ENCODE results near the gene PARD6A. TPM values are rescaled to one million over a fixed set of nuclear protein-coding genes. Genes with fewer than 3 reads are reported as not detected.
A peak's percentile ranks its signal among the peaks of the same experiment; 100 is the strongest.

PARD6A gene
- total RNA-seq, 2 donors from 2014 or later = 4.6 to 10.3 TPM

- no peak for TF ChIP-seq CTCF (IDR thresholded peaks at IDR 0.05)
- Histone ChIP-seq H3K9me3 (no peaks in the 10 kb centered on the region), H3K27me3 (no peaks in the 10 kb centered on the region), H3K9ac (ENCODE audit: low read depth in 2 of 2, low read length in 2 of 2) (no peak overlapping the region), H3K27ac (no peak overlapping the region), H3K4me3 (no peak overlapping the region), H3K4me1 (peaks cover 22% of the 10 kb centered on the region), H3K36me3 (no peaks in the 10 kb centered on the region)
- no peak for DNase-seq
- intact Hi-C loops (cut with DNase I) = loop anchor here (5.0 kb wide), 2 partner anchors 40 to 250 kb away; partner anchors contain the start of gene GFOD2
These were observed 16.2 kb downstream of the PARD6A start for GRCh38 chr16:67676939-67677338.

GRCh38 chr16:67677712-67678111, 17.0 kb downstream of the PARD6A start:
- DNase-seq = no peak
- Histone ChIP-seq H3K36me3 (no peaks in the 10 kb centered on the region), H3K4me1 (peaks cover 17% of the 10 kb centered on the region), H3K9ac (ENCODE audit: low read depth in 2 of 2, low read length in 2 of 2) (peak overlapping the region in 1 of 2 donors; percentile 3), H3K9me3 (no peaks in the 10 kb centered on the region), H3K4me3 (no peak overlapping the region), H3K27ac (peak overlapping the region; percentile 66), H3K27me3 (no peaks in the 10 kb centered on the region)
- intact Hi-C loops (cut with DNase I) = loop anchor here (5.0 kb wide), 2 partner anchors 40 to 250 kb away; partner anchors contain the start of gene GFOD2
- TF ChIP-seq CTCF (IDR thresholded peaks at IDR 0.05) = no peak

- intact Hi-C loops (cut with DNase I) = loop anchor here (5.0 kb wide), 2 partner anchors 39 to 249 kb away; partner anchors contain the start of gene GFOD2
- TF ChIP-seq CTCF (IDR thresholded peaks at IDR 0.05) = no peak
- H3K9me3 ChIP-seq = no peaks in the 10 kb centered on the region
- H3K4me1 ChIP-seq = peaks cover 9% of the 10 kb centered on the region
- no peak overlapping the region for H3K9ac ChIP-seq (ENCODE audit: low read depth in 2 of 2, low read length in 2 of 2)
- peak overlapping the region; percentile 66 for H3K27ac ChIP-seq
- peak; percentile 64 for DNase-seq
- H3K4me3 ChIP-seq = no peak overlapping the region
- H3K36me3 ChIP-seq = no peaks in the 10 kb centered on the region
- H3K27me3 ChIP-seq = no peaks in the 10 kb centered on the region
These were observed 17.7 kb downstream of the PARD6A start for GRCh38 chr16:67678354-67679023.

GRCh38 chr16:67679935-67680897, 19.5 kb downstream of the PARD6A start:
- H3K27me3 ChIP-seq = no peaks in the 10 kb centered on the region
- no peak for TF ChIP-seq CTCF (IDR thresholded peaks at IDR 0.05)
- intact Hi-C loops (cut with DNase I) = loop anchor here (5.0 to 10.0 kb wide), 3 partner anchors 37 to 375 kb away; partner anchors contain the start of gene GFOD2
- H3K36me3 ChIP-seq = no peaks in the 10 kb centered on the region
- H3K9me3 ChIP-seq = no peaks in the 10 kb centered on the region
- no peak for DNase-seq
- no peak overlapping the region for H3K9ac ChIP-seq (ENCODE audit: low read depth in 2 of 2, low read length in 2 of 2)
- no peak overlapping the region for H3K27ac ChIP-seq
- no peaks in the 10 kb centered on the region for H3K4me1 ChIP-seq
- H3K4me3 ChIP-seq = no peak overlapping the region

GRCh38 chr16:67683767-67684166, 23.0 kb downstream of the PARD6A start:
- Histone ChIP-seq H3K9me3 (no peaks in the 10 kb centered on the region), H3K4me3 (no peak overlapping the region), H3K4me1 (no peaks in the 10 kb centered on the region), H3K36me3 (no peaks in the 10 kb centered on the region), H3K27ac (no peak overlapping the region), H3K9ac (ENCODE audit: low read depth in 2 of 2, low read length in 2 of 2) (no peak overlapping the region), H3K27me3 (no peaks in the 10 kb centered on the region)
- intact Hi-C loops (cut with DNase I) = loop anchor here (10.0 kb wide), 1 partner anchor 371 kb away; no protein-coding TSS in a partner anchor
- DNase-seq = no peak
- no peak for TF ChIP-seq CTCF (IDR thresholded peaks at IDR 0.05)
